NCI-H82 treated with DMSO at 0.1 percent for 48 hours (cell line): Measurements from ENCODE around the gene NCF2.

ENCODE experiments used
- DNase-seq: peaks from one replicate; lab custom pipeline; 2025; ENCODE audit not compliant: unreplicated experiment; lab: John Stamatoyannopoulos, UW

The NCF2 gene

DNA sequence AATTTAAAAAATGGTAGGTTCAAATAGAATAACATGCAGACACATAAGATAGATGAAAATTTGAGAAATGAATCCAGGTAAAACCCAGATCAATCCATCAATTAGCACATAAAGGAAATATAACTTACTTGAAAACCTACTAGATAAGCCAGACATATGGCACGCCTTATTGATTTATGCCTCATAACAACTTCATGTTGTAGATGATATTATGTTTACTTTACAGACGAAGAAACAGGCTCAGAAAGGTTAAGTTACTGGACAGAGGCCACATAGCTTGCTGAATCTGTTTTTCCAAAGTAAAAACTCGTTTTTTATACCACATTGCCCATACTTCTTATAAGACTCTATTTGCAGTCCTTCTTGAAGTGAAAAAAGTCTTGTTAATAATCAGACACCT is 22.1 kb upstream of the NCF2 start:
- no peak for DNase-seq

DNA sequence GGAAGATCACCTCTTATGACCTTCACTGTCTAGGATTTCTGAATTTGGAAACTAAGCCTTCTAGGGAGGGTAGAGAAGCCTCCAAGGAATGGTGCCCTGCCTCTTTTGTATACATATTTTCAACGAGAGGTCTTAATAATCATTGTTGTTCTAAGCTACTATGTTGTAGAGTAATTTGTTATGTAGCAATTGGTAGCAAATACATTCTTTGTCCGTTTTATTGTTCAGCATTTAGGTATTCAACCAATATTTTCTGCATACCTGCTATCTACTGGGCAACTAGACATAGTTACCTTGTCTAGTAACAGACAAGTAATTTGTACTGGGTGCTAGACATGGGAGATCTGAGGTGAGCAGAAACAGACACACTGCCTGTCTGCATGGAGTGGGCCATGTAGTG is 20.8 kb upstream of the NCF2 start:
- no peak for DNase-seq

DNA sequence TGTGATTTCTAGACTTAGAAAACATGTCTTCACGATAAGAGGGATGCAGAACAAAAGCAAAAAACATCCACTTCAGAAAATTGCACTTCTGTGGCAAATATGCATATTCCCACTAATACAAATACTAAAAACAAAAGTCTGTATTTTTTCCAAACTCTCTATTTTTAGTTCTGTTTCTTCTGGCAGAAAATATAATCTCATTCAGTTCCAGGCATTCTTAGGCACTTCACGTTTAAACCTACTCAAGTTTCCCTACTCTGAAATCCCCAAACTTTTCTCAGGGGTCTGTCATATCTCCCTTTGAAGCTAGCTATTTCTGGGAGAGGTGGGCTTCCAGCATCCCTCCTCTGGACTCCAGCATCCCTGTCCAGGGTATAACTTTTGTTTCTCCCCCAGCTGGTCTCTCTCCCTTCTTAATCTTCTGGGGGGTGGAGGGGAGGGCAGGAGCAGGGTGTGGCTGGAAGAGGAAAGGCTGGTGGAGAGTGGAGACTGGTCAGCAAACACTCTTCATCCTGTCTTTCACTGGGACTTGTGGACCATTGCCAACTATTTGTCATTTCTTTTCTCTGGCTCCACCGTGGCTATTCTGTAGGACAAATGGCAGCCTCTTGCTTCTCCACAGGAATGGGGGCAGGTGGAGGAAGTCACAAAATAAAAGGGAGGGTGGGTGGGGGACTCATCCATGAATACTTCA is 19.6 kb upstream of the NCF2 start:
- DNase-seq, result no peak

DNA sequence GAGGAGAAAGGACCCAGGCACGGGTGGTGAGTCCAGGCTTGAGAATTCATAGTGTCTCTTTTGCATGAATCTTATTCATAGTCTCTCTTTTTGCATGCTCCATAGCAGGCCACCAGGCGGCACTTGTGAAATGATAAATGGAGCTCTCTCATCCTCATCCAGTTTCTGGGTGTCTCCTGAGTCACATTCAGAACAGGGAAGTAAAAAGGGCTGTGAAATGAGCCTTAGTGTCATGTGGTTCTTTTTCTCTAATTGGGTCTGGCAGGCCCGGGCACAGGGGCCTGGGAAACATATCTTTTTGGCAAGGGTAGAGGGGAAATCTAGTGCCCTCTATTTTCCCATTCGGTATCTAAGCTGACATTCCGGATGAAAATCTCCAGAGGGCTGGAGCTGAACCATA is 19.1 kb upstream of the NCF2 start:
- peak; percentile 17 for DNase-seq

DNA sequence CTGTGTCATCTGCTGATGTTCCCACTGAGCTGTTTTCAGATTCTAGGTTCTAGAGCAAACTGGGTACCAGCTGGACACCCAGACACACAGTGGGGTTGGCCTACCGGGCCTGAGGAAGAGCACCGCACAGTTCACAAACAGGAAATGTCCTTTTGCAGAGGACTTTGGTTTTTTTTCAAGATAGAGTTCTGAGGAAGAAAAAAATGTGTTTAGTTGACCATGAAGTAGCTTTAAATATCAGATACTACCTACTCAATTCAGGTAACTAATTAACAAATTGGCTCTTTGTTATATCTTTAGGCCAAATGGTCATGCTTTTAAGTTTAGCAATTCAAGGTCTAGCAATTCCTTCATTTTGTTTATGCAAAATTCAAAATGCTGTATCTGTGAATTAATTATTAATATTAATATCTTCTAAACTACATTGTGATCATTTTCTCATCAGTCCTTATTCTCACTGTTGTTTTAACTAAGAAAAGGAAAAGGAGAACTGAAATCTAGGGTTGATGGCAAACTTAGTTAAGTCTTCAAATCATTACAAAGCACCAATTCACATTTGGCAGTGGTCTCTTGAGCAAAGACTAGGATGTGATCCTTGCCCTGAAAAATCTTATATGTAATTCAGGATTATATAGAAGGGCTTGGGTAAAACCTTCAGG is 17.2 kb upstream of the NCF2 start:
- DNase-seq, result no peak

DNA sequence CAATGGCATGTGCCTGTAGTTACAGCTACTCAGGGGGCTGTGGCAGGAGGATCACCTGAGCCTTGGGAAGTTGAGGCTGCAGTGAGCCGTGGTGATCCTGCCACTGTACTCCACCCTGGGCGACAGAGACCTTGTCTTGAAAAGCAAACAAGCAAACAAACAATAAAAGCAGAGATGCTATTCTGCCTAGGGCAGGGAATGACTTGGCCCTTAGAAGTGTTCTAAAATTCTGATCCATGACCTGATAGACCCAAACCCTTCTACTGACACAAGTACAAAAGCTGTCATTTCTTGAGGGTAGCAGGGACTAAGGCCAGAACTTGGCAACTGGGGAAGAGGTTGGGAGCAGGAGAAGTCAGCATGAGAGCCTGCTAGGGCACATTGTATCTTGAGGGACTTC is 15.6 kb upstream of the NCF2 start:
- no peak for DNase-seq

DNA sequence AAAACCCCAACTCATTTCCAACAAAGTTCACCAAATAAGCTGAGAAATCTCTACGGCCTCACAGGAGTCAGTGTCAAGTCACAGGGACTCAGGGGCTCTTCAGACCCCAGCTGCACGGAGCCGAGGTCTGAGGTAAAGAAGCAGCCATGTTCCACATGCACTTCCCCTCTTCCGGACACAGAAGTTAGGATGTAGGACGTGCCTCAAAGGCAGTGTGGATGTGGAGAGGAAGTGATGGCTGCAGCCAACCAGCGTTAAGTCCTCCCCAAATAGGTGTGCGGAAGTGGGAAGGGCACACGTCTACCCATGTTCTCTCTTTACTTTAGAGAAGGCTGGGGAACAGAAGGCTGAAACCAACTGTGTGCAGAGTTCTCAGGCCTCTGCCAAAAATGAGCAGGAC is 14.6 kb upstream of the NCF2 start:
- no peak for DNase-seq

DNA sequence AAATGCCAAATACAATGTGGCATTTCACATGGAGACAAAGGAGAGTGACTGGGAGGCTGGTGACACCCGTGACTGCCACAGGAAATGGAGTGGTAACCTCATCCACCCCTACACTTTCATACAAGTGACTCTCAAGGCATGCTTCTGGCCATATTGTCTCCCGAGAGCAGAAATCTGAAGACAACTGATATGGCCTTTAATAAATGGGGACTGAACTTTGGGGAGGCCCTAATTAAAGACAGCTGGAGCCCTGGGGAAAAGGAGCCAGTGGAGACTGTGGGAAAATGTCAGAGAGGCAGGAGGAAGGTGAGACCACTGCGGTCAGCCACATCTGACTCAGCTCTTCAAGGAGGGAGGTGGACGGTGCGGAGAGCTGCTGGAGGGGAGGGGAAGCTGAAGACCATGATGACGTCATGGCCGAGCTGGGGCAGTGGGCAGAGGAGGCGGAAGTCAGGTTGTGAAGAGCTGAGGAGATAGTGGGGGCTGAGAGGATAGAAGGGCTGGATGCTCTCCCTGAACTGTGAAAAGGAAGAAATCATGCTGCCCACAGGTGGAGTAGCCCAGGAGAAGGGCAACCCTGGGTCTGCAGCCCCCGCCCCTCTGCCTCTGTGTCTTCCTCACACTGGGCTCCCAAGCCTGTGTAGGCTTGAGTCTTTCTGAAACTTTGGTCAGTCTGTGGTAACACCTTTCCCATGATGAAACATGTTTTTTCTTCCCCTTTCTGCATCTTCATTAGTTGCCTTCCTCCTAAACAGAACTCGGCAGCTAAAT is 14.0 kb upstream of the NCF2 start:
- DNase-seq, result no peak

DNA sequence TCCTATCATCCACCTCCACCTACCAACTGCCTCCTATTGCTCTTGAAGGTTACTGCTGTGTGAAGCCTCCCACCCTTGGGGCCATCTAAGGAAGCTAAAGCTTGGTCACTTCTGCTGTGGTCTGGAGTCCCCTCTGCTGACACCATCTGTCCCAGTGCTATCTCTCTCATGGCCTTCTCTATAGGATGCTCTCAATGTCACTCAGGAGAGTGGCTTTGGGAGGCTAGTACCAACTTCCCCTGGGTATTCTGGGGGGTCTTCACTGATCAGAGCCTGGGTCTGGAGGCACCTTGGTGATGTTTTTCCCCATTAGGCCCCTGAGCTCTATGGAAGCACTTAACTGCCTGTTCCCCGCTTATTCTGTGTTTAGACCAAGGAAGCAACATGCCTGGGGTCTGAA is 12.3 kb upstream of the NCF2 start:
- DNase-seq, result no peak

DNA sequence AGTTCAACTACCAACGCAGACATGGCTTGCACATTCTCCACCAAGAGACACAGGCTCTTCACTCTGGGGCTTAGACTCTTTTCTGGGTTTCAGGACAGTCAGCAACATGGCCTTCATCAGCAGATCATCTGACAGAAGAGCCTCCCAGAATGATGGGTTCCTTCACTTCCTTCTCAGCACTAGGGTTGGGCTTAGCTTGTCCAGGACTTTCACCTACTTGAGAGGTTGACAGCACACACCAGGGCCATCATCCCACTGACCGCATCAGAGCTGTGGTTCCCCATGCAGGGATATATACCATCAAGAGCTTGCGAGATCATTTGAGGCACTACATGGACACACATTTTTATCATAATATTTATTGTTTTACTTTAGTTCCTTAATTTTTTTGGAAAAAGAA is 10.4 kb upstream of the NCF2 start:
- DNase-seq, result no peak

DNA sequence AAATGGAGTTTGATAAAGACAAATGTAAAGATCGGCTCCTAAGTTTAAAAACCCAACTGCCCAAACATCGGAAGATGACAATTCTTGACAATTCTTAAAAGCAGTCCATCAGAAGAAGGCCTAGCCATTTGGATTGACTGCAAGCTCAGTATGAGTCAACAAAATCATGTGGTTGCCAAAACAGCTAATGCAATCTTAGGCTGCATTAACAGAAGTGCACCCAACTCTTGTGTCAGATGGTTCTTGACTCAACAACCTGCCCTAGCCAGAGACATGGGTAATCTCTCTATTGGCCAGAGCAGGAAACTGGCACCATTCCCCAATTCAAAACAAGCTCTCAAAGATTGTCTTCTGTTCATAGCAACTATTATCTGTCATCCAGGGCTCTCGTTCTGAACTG is 9.9 kb upstream of the NCF2 start:
- no peak for DNase-seq

DNA sequence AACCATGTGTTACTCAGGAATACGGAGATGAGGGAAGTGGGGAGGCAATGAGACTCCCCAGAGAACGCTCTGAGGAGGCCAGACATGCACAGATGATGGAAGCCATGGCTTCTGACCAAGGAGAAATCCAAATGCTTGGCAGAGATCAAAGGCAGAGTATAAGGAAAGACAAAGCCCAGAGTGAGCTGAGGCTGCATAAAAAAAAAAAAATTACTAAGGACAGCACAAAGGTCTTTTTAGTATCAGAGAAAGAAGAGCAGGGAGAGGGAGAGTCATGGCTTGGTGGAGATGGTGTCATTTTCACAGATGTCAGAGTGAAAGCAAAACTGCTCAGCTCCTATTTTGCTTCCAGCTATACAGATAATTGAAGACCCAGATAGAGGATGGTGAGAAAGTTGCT is 8.1 kb upstream of the NCF2 start:
- DNase-seq, result no peak

DNA sequence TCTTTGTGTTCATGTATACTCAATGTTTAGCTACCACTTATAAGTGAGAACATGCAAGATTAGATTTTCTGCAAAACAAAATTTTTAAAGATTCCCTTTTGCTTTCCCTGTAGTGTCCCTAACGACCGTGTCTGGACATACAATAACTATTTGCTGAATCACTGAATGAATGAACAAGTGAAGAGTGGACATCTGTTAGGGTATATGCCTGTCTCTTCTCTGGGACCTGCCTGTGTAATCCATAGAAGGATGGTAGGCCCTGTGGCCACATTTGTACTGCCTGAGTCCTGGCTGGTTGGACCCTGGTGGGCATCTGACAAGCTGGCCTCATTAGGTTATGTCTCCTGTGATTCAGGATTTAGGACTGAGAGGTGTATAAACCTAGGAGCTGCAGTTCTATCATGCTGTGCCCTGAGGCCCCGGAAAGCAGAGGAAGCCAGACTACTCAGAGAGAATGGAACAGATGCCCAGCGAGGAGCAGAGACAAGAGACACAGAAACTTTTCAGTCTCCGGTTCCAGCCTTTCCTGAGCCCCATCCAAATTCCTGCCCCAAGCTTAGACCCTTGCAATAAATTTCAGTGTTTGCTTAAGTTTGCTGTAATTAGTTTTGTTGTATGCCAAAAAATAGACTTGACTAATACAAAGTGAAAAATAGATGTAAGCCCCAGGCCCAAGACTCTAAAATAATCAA is 7.5 kb upstream of the NCF2 start:
- DNase-seq, result no peak

DNA sequence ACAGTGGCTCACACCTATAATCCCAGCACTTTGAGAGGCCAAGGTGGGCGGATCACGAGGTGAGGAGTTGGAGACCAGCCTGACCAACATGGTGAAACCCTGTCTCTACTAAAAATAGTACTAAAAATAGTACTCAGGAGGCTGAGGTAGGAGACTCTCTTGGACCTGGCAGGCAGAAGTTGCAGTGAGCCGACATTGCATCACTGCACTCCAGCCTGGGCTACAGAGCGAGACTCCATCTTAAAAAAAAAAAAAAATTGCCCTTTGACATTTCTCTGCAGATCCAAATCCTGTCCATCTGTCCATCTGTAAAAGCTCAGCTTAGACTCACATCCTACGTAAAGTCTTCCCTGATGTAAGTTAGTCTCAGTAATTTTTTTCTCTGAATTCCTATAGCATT is 6.2 kb upstream of the NCF2 start:
- no peak for DNase-seq

DNA sequence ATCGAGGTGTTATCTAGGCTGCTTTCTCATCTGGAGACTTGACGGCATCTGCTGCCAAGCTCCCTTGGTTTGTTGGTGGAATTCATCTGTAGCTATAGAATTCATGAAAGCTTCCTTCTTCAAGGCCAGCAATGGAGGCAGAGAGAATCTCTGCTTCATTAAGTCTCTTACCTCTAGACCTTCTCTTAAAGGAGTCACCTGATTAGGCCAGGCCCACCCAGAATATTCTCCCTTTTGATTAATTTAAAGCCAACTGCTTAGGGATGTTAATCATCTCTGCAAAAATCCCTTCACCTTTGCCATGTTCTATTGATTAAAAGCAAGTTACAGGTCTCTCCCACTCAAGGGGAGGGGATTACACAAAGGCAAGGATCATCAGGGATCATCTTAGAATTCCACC is 5.3 kb upstream of the NCF2 start:
- peak; percentile 42 for DNase-seq

DNA sequence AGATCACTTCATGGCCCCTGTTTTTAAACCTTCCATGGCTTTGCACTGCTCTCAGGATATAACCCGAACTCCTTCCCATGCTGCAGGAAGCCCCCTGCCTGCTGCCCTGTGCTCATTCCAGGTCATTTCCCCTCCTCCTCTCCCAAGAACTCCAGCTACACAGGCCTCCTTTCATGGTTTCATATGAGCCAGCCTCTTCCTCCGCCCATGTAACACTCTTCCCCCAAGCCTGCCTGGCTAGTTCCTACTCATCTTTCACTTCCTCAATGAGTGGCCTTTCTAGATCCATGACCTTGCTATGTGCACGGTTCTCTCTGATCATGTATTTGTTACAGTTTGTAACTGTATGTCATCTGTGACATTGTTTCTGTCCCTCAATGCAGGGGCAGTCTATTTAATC is 3.1 kb upstream of the NCF2 start:
- no peak for DNase-seq

DNA sequence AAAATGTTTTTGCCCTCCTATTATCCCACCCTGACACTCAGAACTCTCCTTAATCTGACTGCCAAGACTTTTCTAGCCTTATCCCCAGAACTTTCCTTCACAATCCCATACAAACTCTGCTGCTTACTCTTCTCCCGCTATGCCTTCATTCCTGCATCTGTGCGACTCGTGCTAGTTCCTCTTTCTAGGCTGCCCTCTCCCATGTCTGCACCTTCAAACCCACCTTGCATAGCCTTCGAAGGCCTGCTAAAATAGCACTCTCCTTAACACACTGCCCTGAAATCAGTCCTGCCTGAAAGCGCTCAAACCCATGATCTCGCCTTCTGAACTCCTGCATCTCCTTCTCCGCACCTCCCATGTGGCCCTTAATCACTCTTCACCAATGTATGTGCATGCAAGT is 2.5 kb upstream of the NCF2 start:
- DNase-seq, result no peak

DNA sequence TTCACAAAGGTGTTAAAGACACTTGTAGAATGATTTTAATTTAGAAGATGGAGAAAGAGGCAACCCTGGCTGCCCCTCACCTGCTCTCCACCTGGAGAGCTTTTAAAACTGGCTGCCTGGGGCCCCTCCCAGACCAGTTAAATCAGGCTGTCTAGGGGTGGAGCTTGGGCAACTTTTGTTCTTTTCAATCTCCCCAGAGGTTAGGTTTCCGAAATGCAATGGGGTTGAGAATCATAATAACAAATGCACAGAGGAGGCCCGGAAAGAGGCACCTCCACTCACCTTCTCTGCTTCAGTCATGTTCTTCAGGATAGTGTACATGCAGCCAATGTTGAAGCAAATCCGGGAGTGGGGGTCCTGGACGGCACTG is 400 bp downstream of the NCF2 start:
- no peak for DNase-seq

DNA sequence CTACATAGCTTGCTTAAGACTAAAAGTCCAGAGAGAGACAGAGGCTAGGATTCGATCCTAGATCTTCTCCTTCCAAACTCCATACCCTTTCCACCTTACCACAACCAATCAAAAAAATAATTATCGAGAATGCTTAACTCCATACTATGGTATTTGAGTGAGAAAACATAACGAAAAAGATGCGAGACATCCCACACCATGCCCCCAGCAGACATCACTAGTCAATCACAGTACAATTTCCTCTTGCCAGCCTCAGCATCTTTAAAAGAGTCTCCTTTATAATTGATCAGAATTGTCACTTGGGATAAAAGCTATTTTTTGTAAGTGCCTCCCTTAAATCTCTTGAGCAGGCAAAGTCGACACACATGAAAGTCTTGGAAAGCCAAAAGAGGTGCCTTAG is 875 bp downstream of the NCF2 start:
- no peak for DNase-seq

DNA sequence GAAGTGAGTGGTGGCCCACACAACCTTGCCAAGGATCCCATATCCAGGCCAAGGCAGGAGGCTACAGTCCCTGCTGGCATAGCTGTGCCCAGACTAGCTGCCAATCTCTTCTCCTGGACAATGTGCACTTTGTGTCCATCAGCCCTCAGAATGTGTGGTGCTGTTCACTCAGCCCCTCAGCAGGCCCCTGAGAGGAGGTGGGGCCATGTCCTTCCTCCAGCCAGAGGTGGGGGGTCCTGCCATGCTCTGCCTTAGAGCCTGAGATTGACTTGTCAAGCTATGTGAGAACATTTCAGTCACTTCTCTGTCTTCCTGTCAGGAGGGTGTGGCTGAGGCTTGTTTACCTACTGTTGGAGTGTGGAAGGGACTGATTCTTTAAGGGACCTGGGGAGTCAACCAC is 1.4 kb downstream of the NCF2 start:
- DNase-seq, result no peak

DNA sequence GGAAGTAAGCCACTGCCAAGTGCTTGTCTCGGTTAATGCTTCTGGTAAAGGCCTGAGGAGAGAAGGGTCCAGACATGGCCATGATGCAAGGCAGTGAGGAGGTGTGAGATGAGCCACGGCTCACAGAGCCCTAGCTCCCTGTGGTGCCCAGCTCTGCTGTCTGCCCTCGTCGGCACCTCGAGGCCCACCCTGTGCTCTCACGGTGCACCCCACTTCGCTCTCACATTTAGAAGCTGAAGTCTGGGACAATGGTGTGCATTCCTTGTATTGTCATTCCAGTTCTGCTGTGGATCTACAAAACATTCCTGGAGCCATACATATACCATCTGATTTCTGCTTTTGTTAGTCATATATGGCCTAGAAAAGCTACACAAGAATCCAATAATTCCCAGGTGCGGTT is 3.3 kb downstream of the NCF2 start:
- no peak for DNase-seq

DNA sequence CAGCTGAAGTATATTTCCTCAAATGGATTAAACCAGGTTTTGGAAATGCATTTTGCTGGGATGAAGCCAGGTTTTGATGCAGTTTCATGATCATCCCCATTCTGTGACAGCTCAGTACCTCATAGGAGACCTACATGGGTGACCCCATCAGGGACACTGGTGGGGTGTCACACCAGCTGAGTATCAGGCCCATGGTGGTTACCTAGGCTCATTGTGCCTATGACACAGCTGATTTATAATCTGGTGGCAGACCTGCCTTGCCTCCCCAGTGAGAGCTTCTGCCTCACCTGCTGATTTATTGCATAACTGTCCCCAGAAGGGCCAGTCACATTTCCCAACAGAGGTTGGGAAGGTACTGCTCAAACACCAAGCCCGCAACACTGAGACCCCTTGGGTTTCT is 3.8 kb downstream of the NCF2 start:
- no peak for DNase-seq
